Transverse colon (tissue), 4 donors: ENCODE measurements around the gene MAN1C1. TPM values are rescaled to one million over a fixed set of nuclear protein-coding genes. Genes with fewer than 3 reads are reported as not detected.
"Not testable (repeated sequence)": the region's sequence is repeated elsewhere in the genome, so short reads cannot be mapped to it uniquely, and the experiment has no call there.

Source experiments
- DNase-seq: peaks from one replicate; pipeline ENCODE4 v3.0.0-alpha.2; 2019
- H3K27ac ChIP-seq, 4 donors: fragments of 200-600 bp; sonication (generic); 2 replicates each; pipeline ENCODE4 v1.5.1; 2016 to 2018; ENCODE audit warnings: inconsistent platforms in 4 of 4
- H3K27me3 ChIP-seq: fragments of 200-600 bp; sonication (generic); 2 replicates; pipeline ENCODE4 v1.5.1; 2017; ENCODE audit warnings: inconsistent platforms
- H3K36me3 ChIP-seq, 4 donors: fragments of 200-600 bp; sonication (generic); 2 replicates each; pipeline ENCODE4 v1.5.1; 2017 to 2019; ENCODE audit warnings: inconsistent platforms in 4 of 4
- H3K4me1 ChIP-seq, 4 donors: fragments of 200-600 bp; sonication (generic); 2 replicates each; pipeline ENCODE4 v1.5.1; 2017 to 2020; ENCODE audit warnings: inconsistent platforms in 4 of 4
- H3K4me3 ChIP-seq, 4 donors: fragments of 200-600 bp; sonication (generic); 1 replicate in 1 of 4; 2 replicates in 3 of 4; pipeline versions ENCODE4 v1.5.1 to v1.6.1; 2017 to 2019; ENCODE audit warnings: inconsistent platforms in 4 of 4
- H3K9me3 ChIP-seq, 2 donors: fragments of 200-600 bp; sonication (generic); 2 replicates each; pipeline ENCODE4 v1.5.1; 2017 to 2019; ENCODE audit warnings: inconsistent platforms in 2 of 2
- EP300 ChIP-seq: sonication (generic); formaldehyde crosslinking; IDR thresholded peaks from one replicate; pipeline ENCODE4 v1.6.1; 2017; ENCODE audit warnings: antibody characterized with exemption, low read depth
- POLR2A ChIP-seq: fragments of 450-650 bp; IDR thresholded peaks from one replicate; pipeline ENCODE4 v1.6.1; 2016; ENCODE audit warnings: antibody characterized with exemption, mild to moderate bottlenecking, moderate library complexity
- POLR2AphosphoS5 ChIP-seq, 3 donors: sonication (generic); formaldehyde crosslinking; IDR thresholded peaks; one replicate each; pipeline ENCODE4 v1.6.1; 2016; ENCODE audit warnings: antibody characterized with exemption in 3 of 3
- WGBS, 2 donors: methylation state at CpG; one replicate each; pipeline ENCODE4 v1.1.5; 2018; ENCODE audit warnings: low coverage in 1 of 2; 5-methylcytosine and 5-hydroxymethylcytosine counted together
- in situ Hi-C, 4 donors: fragments of 200-750 bp; cut with MboI; loops; one replicate each; pipeline versions ENCODE4 v1.15.0 to v1.15.1; 2017; ENCODE audit warnings: low sequenced_read_pairs in 3 of 4, low pct_ligation_motif_present in 1 of 4, low pct_unique_long_range_greater_than_20kb in 1 of 4
- intact Hi-C: fragments of 100-400 bp; cut with DNase I; formaldehyde crosslinking; loops from one replicate; pipeline ENCODE4 v1.15.1; 2023; ENCODE audit warnings: low total_unique reads
- total RNA-seq, 4 donors: library from RNA; depleted of rRNA; stranded (reverse); fragments of >200 nt; gene quantifications; one replicate each; pipeline ENCODE4 v1.1.0, GENCODE V29; 2016
- TF ChIP-seq, protein P1 (sequence below), 5 experiments: fragments of 200-600 bp in 3 of 5; fragments of 450-650 bp in 2 of 5; sonication (generic) in 3 of 5; IDR thresholded peaks; 1 replicate in 2 of 5; 2 replicates in 3 of 5; pipeline ENCODE4 v1.5.1; 2016 to 2017; ENCODE audit warnings: antibody characterized with exemption in 5 of 5, inconsistent platforms in 3 of 5, mild to moderate bottlenecking in 2 of 5, moderate library complexity in 1 of 5

MAN1C1 gene
- total RNA-seq, 4 donors from 2014 or later = 2.4 to 6.8 (median 4.3) TPM

DNA sequence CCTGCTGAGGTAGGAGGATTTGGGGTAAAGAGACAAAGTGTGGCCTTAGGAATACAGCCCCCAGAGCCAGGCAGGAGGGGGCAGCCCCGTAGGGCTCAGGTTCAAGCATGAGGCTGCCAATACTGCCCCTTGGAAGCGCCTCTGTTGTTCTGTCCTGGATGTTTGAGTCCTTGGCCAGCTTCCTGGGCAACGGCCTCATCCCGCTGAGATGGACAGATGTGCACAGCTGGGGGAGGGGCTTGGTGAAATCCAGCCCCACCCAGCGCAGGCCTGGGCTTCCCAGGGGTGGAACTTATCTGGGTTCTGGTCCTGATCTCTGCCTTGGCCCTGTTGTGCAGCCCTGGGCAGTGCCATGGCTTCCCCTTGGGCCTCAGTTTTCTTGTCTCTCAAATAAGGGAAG is 34.8 kb upstream of the MAN1C1 start:
- Histone ChIP-seq H3K27ac (no peak overlapping the region), H3K9me3 (no peaks in the 10 kb centered on the region), H3K36me3 (no peaks in the 10 kb centered on the region), H3K27me3 (no peaks in the 10 kb centered on the region), H3K4me3 (no peak overlapping the region), H3K4me1 (no peaks in the 10 kb centered on the region)
- in situ Hi-C loops (no loop called here), intact Hi-C loops (no loop called here)
- TF ChIP-seq POLR2A (no peak), EP300 (no peak), POLR2AphosphoS5 (IDR thresholded peaks at IDR 0.05) (no peak)
- TF ChIP-seq, protein P1, sequence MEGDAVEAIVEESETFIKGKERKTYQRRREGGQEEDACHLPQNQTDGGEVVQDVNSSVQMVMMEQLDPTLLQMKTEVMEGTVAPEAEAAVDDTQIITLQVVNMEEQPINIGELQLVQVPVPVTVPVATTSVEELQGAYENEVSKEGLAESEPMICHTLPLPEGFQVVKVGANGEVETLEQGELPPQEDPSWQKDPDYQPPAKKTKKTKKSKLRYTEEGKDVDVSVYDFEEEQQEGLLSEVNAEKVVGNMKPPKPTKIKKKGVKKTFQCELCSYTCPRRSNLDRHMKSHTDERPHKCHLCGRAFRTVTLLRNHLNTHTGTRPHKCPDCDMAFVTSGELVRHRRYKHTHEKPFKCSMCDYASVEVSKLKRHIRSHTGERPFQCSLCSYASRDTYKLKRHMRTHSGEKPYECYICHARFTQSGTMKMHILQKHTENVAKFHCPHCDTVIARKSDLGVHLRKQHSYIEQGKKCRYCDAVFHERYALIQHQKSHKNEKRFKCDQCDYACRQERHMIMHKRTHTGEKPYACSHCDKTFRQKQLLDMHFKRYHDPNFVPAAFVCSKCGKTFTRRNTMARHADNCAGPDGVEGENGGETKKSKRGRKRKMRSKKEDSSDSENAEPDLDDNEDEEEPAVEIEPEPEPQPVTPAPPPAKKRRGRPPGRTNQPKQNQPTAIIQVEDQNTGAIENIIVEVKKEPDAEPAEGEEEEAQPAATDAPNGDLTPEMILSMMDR (IDR thresholded peaks at IDR 0.05) = no peak
- WGBS, 2 donors = 79% methylated on average over 5 of the region's 5 CpGs; no CpG with 5 or more reads in 1 of the 2 donors
- DNase-seq = no peak

- Histone ChIP-seq H3K27ac (no peak overlapping the region), H3K27me3 (no peaks in the 10 kb centered on the region), H3K9me3 (no peaks in the 10 kb centered on the region), H3K4me1 (no peaks in the 10 kb centered on the region), H3K4me3 (no peak overlapping the region), H3K36me3 (no peaks in the 10 kb centered on the region)
- in situ Hi-C loops = no loop called here
- intact Hi-C loops = no loop called here
- TF ChIP-seq POLR2A (no peak), EP300 (no peak)
- TF ChIP-seq, protein P1 (IDR thresholded peaks at IDR 0.05) = no peak
- no peak for DNase-seq
- 85 to 93% methylated on average over 6 to 14 of the region's 14 CpGs for WGBS, 2 donors
Observed at GRCh38 chr1:25583519-25584370, 32.8 kb upstream of the MAN1C1 start.

- in situ Hi-C loops (no loop called here), intact Hi-C loops (no loop called here)
- no peaks in the 10 kb centered on the region for H3K36me3 ChIP-seq
- no peak overlapping the region for H3K27ac ChIP-seq
- H3K4me1 ChIP-seq = peaks cover 0 to 6% (median 0%) of the 10 kb centered on the region in 4 donors
- no peak for TF ChIP-seq POLR2A
- no peak for TF ChIP-seq EP300
- H3K4me3 ChIP-seq = no peak overlapping the region
- no peaks in the 10 kb centered on the region for H3K27me3 ChIP-seq
- no peaks in the 10 kb centered on the region for H3K9me3 ChIP-seq
- WGBS, 2 donors = 92 to 100% methylated on average over 1 to 16 of the region's 16 CpGs
- no peak for DNase-seq
Observed at GRCh38 chr1:25586181-25586588, 30.4 kb upstream of the MAN1C1 start.

GRCh38 chr1:25587290-25587689 is 29.3 kb upstream of the MAN1C1 start:
- no peak overlapping the region for H3K27ac ChIP-seq
- no peak for DNase-seq
- intact Hi-C loops (no loop called here), in situ Hi-C loops (no loop called here)
- WGBS, 2 donors = 74 to 100% methylated on average over 6 to 8 of the region's 8 CpGs
- TF ChIP-seq POLR2A = no peak
- TF ChIP-seq EP300 = no peak
- TF ChIP-seq, protein P1 (IDR thresholded peaks at IDR 0.05) = no peak
- no peak for TF ChIP-seq POLR2AphosphoS5 (IDR thresholded peaks at IDR 0.05)
- H3K4me3 ChIP-seq = no peak overlapping the region
- no peaks in the 10 kb centered on the region for H3K9me3 ChIP-seq
- H3K27me3 ChIP-seq = no peaks in the 10 kb centered on the region
- H3K4me1 ChIP-seq = peaks cover 0 to 6% (median 0%) of the 10 kb centered on the region in 4 donors
- H3K36me3 ChIP-seq = no peaks in the 10 kb centered on the region

- H3K36me3 ChIP-seq, H3K4me1 ChIP-seq, DNase-seq, H3K9me3 ChIP-seq, H3K27me3 ChIP-seq, in situ Hi-C loops, H3K27ac ChIP-seq, H3K4me3 ChIP-seq, intact Hi-C loops: not testable (repeated sequence)
- 64 to 92% methylated on average over 2 to 7 of the region's 7 CpGs for WGBS, 2 donors
Observed at GRCh38 chr1:25588224-25588623, 28.4 kb upstream of the MAN1C1 start.

DNA sequence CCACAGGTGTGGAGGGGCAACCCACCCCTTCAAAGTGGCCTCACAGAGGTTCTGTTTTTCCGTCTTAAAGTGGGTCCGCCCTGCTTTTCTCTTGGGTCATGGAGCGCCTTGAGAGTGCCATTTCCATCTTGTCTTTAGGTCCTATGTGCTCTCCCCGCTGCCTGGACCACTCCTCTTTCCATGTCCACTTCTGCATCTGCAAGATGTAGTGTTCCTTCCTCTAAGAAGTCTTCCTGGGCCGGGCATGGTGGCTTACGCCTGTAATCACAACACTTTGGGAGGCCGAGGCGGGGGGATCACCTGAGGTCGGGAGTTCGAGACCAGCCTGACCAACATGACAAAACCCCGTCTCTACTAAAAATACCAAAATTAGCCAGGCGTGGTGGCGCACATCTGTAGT is 27.8 kb upstream of the MAN1C1 start:
- intact Hi-C loops, DNase-seq, H3K36me3 ChIP-seq, H3K27ac ChIP-seq, in situ Hi-C loops, H3K9me3 ChIP-seq, H3K4me3 ChIP-seq, H3K4me1 ChIP-seq, H3K27me3 ChIP-seq: not testable (repeated sequence)
- 90% methylated on average over 13 of the region's 13 CpGs; no CpG with 5 or more reads in 1 of the 2 donors for WGBS, 2 donors
